K562 (cell line): Measurements from ENCODE around the gene SOBP. TPM values are rescaled to one million over a fixed set of nuclear protein-coding genes. Genes with fewer than 3 reads are reported as not detected.

ENCODE experiments used
- ATAC-seq: fragments of 200-7000 bp; cut with Tn5 transposase; 3 replicates; pipeline ENCODE4 v1.9.1; 2020; ENCODE audit warnings: moderate library complexity
- BruUV-seq: library from RNA; stranded (reverse); fragments of 400-500 nt; replicated peaks from 2 replicates; lab custom pipeline; 2021; lab: Mats Ljungman, UMichigan
- CTCF ChIA-PET: fragments of 300-600 bp; formaldehyde crosslinking; extraction: SDS; loops from one replicate; lab custom pipeline; 2021; ENCODE audit warnings: low intra/inter-chr PET ratio; lab: Yijun Ruan, JAX
- POLR2A ChIA-PET: fragments of 300-600, 350-650 bp; sonication (Branson Sonifier 250); formaldehyde crosslinking; extraction: SDS; loops from one replicate; lab custom pipeline; 2021; ENCODE audit warnings: antibody characterized with exemption, inconsistent platforms; lab: Yijun Ruan, JAX
- DNase-seq, 4 experiments: peaks; one replicate each; pipeline versions ENCODE4 v3.0.0 to v3.0.0-alpha.2; 2011 to 2018; ENCODE audit warnings: low spot score in 3 of 4, mixed read lengths in 3 of 4; ENCODE audit errors: extremely low read depth in 1 of 4
- FAIRE-seq: peaks from 2 replicates; lab custom pipeline; 2011; peaks lifted over from hg19 to GRCh38; lab: Jason Lieb, UNC
- H2AFZ ChIP-seq: 2 replicates; pipeline ENCODE4 v1.6.0; 2011; ENCODE audit warnings: low read depth, low read length, control low read depth, inconsistent platforms
- H3K27ac ChIP-seq: fragments of 200-600 bp; 3 replicates; pipeline ENCODE4 v1.8.0; 2011; ENCODE audit warnings: low read depth, mild to moderate bottlenecking, control low read depth, inconsistent platforms, low read length, moderate library complexity, mixed read lengths; ENCODE audit errors: extremely low read depth
- H3K27me3 ChIP-seq, 2 experiments: fragments of 300-600 bp in 1 of 2; 2 replicates in 1 of 2; 3 replicates in 1 of 2; pipeline versions ENCODE4 v1.6.0 to v1.8.0; 2011; ENCODE audit warnings: inconsistent platforms in 2 of 2, low read length in 2 of 2, mild to moderate bottlenecking in 1 of 2, mixed read lengths in 1 of 2, moderate library complexity in 1 of 2; ENCODE audit not compliant: control insufficient read depth in 2 of 2, insufficient read depth in 2 of 2
- H3K36me3 ChIP-seq: fragments of 300-600 bp; 3 replicates; pipeline ENCODE4 v1.8.0; 2011; ENCODE audit warnings: mild to moderate bottlenecking, low read length, inconsistent platforms; ENCODE audit not compliant: control insufficient read depth, insufficient read depth
- H3K4me1 ChIP-seq, 2 experiments: fragments of 200-600 bp in 1 of 2; replicated peaks in 1 of 2; 2 replicates in 1 of 2; 3 replicates in 1 of 2; pipeline versions ENCODE4 v1.5.1 to v1.8.0; 2011; ENCODE audit warnings: inconsistent platforms in 2 of 2, low read length in 2 of 2, mild to moderate bottlenecking in 1 of 2, mixed read lengths in 1 of 2, moderate library complexity in 1 of 2; ENCODE audit not compliant: control insufficient read depth in 2 of 2, insufficient read depth in 2 of 2
- H3K4me2 ChIP-seq: 2 replicates; pipeline ENCODE4 v1.6.1; 2011; ENCODE audit warnings: low read length, control low read depth, inconsistent platforms, mixed read lengths; ENCODE audit not compliant: insufficient read depth
- H3K4me3 ChIP-seq: fragments of 200-600 bp; sonication (generic), shearing (Covaris generic); 2 replicates; pipeline ENCODE4 v1.5.1; 2016; ENCODE audit warnings: control low read depth, inconsistent platforms
- H3K79me2 ChIP-seq: fragments of 200-600 bp; 3 replicates; pipeline ENCODE4 v1.8.0; 2011; ENCODE audit warnings: low read length, inconsistent platforms; ENCODE audit not compliant: control insufficient read depth, insufficient read depth
- H3K9ac ChIP-seq, 2 experiments: 2 replicates each; pipeline versions ENCODE4 v1.6.0 to v1.6.1; 2011; ENCODE audit warnings: low read depth in 2 of 2, low read length in 2 of 2, control low read depth in 1 of 2, inconsistent platforms in 1 of 2, mild to moderate bottlenecking in 1 of 2, mixed read lengths in 1 of 2; ENCODE audit not compliant: insufficient read depth in 1 of 2
- H3K9me1 ChIP-seq: one replicate; pipeline ENCODE4 v1.6.0; 2011; ENCODE audit warnings: inconsistent platforms, mild to moderate bottlenecking, low read length, moderate library complexity; ENCODE audit not compliant: control insufficient read depth, insufficient read depth
- H3K9me3 ChIP-seq: replicated peaks from 2 replicates; pipeline ENCODE4 v1.5.1; 2011; ENCODE audit warnings: low read depth, low read length, inconsistent platforms; ENCODE audit not compliant: control insufficient read depth, insufficient read depth
- H4K20me1 ChIP-seq: replicated peaks from 2 replicates; pipeline ENCODE4 v1.6.1; 2011; ENCODE audit warnings: low read length, inconsistent platforms, mixed read lengths; ENCODE audit not compliant: control insufficient read depth, insufficient read depth
- ATF4 ChIP-seq: fragments of 450-650 bp; formaldehyde crosslinking; IDR thresholded peaks from 2 replicates; pipeline ENCODE4 v1.4.0; 2022; ENCODE audit warnings: mild to moderate bottlenecking, moderate library complexity
- CCAR2 ChIP-seq: fragments of 200-400 bp; formaldehyde crosslinking; IDR thresholded peaks from 2 replicates; pipeline ENCODE4 v1.6.1; 2017; ENCODE audit warnings: mild to moderate bottlenecking, low read depth, low read length
- FOXJ3 ChIP-seq: sonication (generic); formaldehyde crosslinking; IDR thresholded peaks from 2 replicates; pipeline ENCODE4 v1.4.0; 2020; ENCODE audit warnings: mild to moderate bottlenecking, missing genetic modification reagents
- MYBL2 ChIP-seq, 2 experiments: fragments of 450-650 bp in 1 of 2; sonication (generic) in 1 of 2; formaldehyde crosslinking in 1 of 2; IDR thresholded peaks; 2 replicates each; pipeline versions ENCODE4 v1.6.1 to v1.8.1; 2017 to 2022; ENCODE audit warnings: borderline replicate concordance in 1 of 2, inconsistent platforms in 1 of 2, low read depth in 1 of 2, mild to moderate bottlenecking in 1 of 2, missing genetic modification reagents in 1 of 2, moderate library complexity in 1 of 2
- STAT5A ChIP-seq: IDR thresholded peaks from 2 replicates; pipeline ENCODE4 v1.6.1; 2012; ENCODE audit warnings: low read length, inconsistent platforms, borderline replicate concordance
- ZNF146 ChIP-seq: IDR thresholded peaks from one replicate; pipeline ENCODE4 v1.6.1; 2018; ENCODE audit warnings: missing compliant biosample characterization; ENCODE audit not compliant: unreplicated experiment
- ZNF23 ChIP-seq: fragments of 250-450 bp; sonication (Bioruptor Pico); IDR thresholded peaks from 2 replicates; pipeline ENCODE4 v1.4.0; 2020; ENCODE audit warnings: mild to moderate bottlenecking
- ZNF707 ChIP-seq: fragments of 250-450 bp; sonication (Bioruptor Pico); conservative IDR thresholded peaks from 2 replicates; pipeline ENCODE4 v1.8.0; 2022; ENCODE audit warnings: inconsistent platforms, mild to moderate bottlenecking, moderate library complexity
- ZSCAN29 ChIP-seq: fragments of 450-650 bp; IDR thresholded peaks from 2 replicates; pipeline ENCODE4 v1.6.1; 2017
- WGBS: fragments of 100-300 bp; shearing (Covaris generic); methylation state at CpG from one replicate; pipeline ENCODE4 v1.1.6; 2016; ENCODE audit warnings: low coverage, mixed read lengths; ENCODE audit not compliant: insufficient coverage; ENCODE audit errors: missing lambda C conversion rate; 5-methylcytosine and 5-hydroxymethylcytosine counted together
- in situ Hi-C: fragments of 300-500 bp; cut with MboI; formaldehyde crosslinking; loops from 4 replicates; pipeline ENCODE4 v1.15.0; 2018; ENCODE audit warnings: inconsistent platforms, mixed read lengths
- intact Hi-C: fragments of 100-400 bp; cut with micrococcal nuclease; formaldehyde crosslinking; loops from 2 replicates; pipeline ENCODE4 v1.14.2; 2022
- polyA plus RNA-seq, 8 experiments: library from polyadenylated mRNA; depleted of rRNA in 4 of 8; stranded (reverse) in 5 of 8; unstranded in 3 of 8; fragments of >200 nt; fragmentation: Nextera tagmentation in 2 of 8; fragmentation: Illumina TruSeq in 1 of 8; extraction: Ambion mirVana in 2 of 8; extraction: Trizol in 1 of 8; gene quantifications; 2 replicates each; pipeline versions ENCODE4 v1.2.1 to v1.2.3, GENCODE V29; 2011 to 2014; ENCODE audit warnings: inconsistent platforms in 1 of 8, missing spikeins in 1 of 8
- total RNA-seq, 7 experiments: library from RNA; depleted of rRNA in 6 of 7; stranded (reverse); fragments of >200 nt in 6 of 7; fragmentation: Illumina TruSeq in 2 of 7; extraction: Trizol in 2 of 7; gene quantifications; 2 replicates each; pipeline versions ENCODE4 v1.2.1 to v1.2.3, GENCODE V29; 2011 to 2021; ENCODE audit warnings: low replicate concordance in 1 of 7
- TF ChIP-seq, protein P1 (sequence below): fragments of 450-650 bp; IDR thresholded peaks from 2 replicates; pipeline ENCODE4 v1.6.1; 2016; ENCODE audit warnings: borderline replicate concordance

The SOBP gene
- total and polyA plus RNA-seq, 9 of the 15 experiments (the other 6 are each of a cell fraction or from before 2014, with no cell fraction given) = 0.16 TPM; not detected in 8

DNA sequence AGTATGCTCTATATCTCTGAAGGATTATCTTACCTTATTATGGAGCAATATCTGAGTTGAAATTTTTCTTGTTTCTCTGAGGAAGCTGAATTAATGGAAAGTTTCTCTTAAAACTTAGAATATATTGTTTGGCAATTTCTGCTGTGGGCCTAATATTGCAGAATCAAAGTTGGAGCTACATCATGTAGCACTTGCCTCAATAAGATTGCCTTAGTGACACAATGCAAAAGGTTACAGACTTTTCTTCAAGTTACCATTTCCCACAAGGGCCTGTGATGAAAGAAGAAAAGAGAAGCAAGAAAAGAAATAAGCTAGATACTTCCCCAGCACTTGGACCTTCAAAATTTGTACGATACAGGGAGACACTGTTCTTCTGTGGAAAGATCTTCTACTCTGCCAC, 151.2 kb downstream of the SOBP start (continued):
- TF ChIP-seq, protein P1, sequence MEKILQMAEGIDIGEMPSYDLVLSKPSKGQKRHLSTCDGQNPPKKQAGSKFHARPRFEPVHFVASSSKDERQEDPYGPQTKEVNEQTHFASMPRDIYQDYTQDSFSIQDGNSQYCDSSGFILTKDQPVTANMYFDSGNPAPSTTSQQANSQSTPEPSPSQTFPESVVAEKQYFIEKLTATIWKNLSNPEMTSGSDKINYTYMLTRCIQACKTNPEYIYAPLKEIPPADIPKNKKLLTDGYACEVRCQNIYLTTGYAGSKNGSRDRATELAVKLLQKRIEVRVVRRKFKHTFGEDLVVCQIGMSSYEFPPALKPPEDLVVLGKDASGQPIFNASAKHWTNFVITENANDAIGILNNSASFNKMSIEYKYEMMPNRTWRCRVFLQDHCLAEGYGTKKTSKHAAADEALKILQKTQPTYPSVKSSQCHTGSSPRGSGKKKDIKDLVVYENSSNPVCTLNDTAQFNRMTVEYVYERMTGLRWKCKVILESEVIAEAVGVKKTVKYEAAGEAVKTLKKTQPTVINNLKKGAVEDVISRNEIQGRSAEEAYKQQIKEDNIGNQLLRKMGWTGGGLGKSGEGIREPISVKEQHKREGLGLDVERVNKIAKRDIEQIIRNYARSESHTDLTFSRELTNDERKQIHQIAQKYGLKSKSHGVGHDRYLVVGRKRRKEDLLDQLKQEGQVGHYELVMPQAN = no peak
- no peak for TF ChIP-seq ATF4 (CRISPR knock-in tag)

DNA sequence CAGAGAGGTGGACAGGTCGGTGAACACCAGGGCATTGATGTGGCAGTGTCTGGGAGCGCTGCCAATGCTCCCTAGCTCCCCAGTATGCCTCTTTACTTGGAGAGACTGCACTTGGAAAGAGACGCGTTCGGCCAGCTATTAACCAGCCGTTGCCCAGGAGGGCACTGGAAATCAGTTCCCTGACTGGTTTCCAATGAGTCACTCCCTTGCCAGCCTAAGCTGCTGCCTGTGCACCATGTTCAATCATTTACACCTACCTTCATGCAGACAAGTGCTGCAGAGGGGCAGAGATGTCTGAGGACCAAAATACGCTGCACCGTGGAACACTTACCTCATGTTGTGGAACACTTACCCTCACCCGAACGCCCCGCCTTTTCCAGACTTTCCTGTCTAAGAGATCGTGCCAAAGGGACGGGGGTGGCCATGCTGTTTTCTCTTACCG, 151.6 kb downstream of the SOBP start:
- H3K4me2 ChIP-seq = no peak overlapping the region
- ChIA-PET POLR2A (interaction anchor here (0.9 kb wide), 1 partner anchor 12 kb away, joined by 4 read pairs; no protein-coding TSS in a partner anchor), CTCF (no interaction called here)
- no peak overlapping the region for H3K9ac ChIP-seq
- no peak overlapping the region for H3K27ac ChIP-seq
- intact Hi-C loops (no loop called here), in situ Hi-C loops (no loop called here)
- no peaks in the 10 kb centered on the region for H3K4me1 ChIP-seq
- WGBS = 2% methylated on average over 14 of the region's 14 CpGs
- no peak for ATAC-seq
- no peak for FAIRE-seq
- H3K79me2 ChIP-seq = no peaks in the 10 kb centered on the region
- no peak overlapping the region for H2AFZ ChIP-seq
- H3K4me3 ChIP-seq = no peak overlapping the region
- DNase-seq = no peak
- no TSS peak for BruUV-seq
- H3K9me1 ChIP-seq = no peaks in the 10 kb centered on the region
- H3K36me3 ChIP-seq = no peaks in the 10 kb centered on the region
- H4K20me1 ChIP-seq = no peaks in the 10 kb centered on the region
- H3K9me3 ChIP-seq = no peaks in the 10 kb centered on the region
- peaks cover 11 to 28% of the 10 kb centered on the region in 2 experiments for H3K27me3 ChIP-seq
- TF ChIP-seq ZNF707 = no peak
- no peak for TF ChIP-seq ZNF23 (CRISPR knock-in tag)
- TF ChIP-seq ZNF146 (CRISPR knock-in tag) = no peak
- no peak for TF ChIP-seq STAT5A
- no peak for TF ChIP-seq CCAR2
- no peak for TF ChIP-seq ZSCAN29
- TF ChIP-seq FOXJ3 (CRISPR knock-in tag) = no peak
- no peak for TF ChIP-seq MYBL2 (IDR thresholded peaks at IDR 0.05; ENCODE audit: low read depth)
- no peak for TF ChIP-seq MYBL2 (CRISPR knock-in tag; IDR thresholded peaks at IDR 0.05; ENCODE audit: borderline replicate concordance)
